SK-N-SH (cell line): ENCODE measurements around the gene KCNS1.

Experiments used
- EP300 ChIP-seq, 2 experiments: IDR thresholded peaks; 2 replicates each; pipeline versions ENCODE4 v1.4.0 to v1.6.1; 2012; ENCODE audit warnings: borderline replicate concordance in 1 of 2, low read depth in 1 of 2, low read length in 1 of 2
- EZH2phosphoT487 ChIP-seq: fragments of 200-600 bp; sonication (generic); IDR thresholded peaks from 2 replicates; pipeline ENCODE4 v1.6.1; 2017; ENCODE audit warnings: low read depth, mixed run types, mild to moderate bottlenecking, antibody characterized with exemption, moderate library complexity, borderline replicate concordance
- MXI1 ChIP-seq: IDR thresholded peaks from 2 replicates; pipeline ENCODE4 v1.6.1; 2012; ENCODE audit warnings: mild to moderate bottlenecking, low read depth, low read length, improper control_type of control experiment
- TF ChIP-seq, protein P1 (sequence below): fragments of 200-600 bp; sonication (generic); IDR thresholded peaks from 2 replicates; pipeline ENCODE4 v1.6.1; 2017; ENCODE audit warnings: antibody characterized with exemption, mild to moderate bottlenecking, moderate library complexity
- TF ChIP-seq, protein P2 (sequence below): fragments of 150-350 bp; IDR thresholded peaks from 2 replicates; pipeline ENCODE4 v1.6.1; 2017; ENCODE audit warnings: antibody characterized with exemption, low read length, low read depth, borderline replicate concordance

DNA sequence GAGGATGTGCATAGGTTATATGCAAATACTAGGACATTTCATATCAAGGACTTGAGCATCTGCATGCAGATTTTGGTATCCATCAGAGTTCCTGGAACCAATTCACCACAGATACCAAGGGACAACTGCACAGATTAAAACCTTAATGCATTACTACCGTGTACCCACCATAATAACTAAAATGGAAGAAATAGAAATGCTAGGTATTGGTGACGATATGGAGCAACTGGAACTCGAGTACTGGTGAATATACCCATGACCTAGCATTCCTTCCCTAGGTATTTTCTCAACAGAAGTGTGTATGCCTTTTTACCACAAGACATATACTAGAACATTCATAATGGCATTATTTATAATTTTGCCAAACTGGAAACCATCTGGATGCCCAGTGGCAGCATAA lies 18.5 kb downstream of the KCNS1 start:
- no peak for TF ChIP-seq EZH2phosphoT487
- TF ChIP-seq EP300 (IDR thresholded peaks at IDR 0.05; ENCODE audit: borderline replicate concordance in 1 of 2, low read depth in 1 of 2, low read length in 1 of 2), result no peak
- TF ChIP-seq, protein P1, sequence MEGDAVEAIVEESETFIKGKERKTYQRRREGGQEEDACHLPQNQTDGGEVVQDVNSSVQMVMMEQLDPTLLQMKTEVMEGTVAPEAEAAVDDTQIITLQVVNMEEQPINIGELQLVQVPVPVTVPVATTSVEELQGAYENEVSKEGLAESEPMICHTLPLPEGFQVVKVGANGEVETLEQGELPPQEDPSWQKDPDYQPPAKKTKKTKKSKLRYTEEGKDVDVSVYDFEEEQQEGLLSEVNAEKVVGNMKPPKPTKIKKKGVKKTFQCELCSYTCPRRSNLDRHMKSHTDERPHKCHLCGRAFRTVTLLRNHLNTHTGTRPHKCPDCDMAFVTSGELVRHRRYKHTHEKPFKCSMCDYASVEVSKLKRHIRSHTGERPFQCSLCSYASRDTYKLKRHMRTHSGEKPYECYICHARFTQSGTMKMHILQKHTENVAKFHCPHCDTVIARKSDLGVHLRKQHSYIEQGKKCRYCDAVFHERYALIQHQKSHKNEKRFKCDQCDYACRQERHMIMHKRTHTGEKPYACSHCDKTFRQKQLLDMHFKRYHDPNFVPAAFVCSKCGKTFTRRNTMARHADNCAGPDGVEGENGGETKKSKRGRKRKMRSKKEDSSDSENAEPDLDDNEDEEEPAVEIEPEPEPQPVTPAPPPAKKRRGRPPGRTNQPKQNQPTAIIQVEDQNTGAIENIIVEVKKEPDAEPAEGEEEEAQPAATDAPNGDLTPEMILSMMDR, result no peak
- TF ChIP-seq, protein P2, sequence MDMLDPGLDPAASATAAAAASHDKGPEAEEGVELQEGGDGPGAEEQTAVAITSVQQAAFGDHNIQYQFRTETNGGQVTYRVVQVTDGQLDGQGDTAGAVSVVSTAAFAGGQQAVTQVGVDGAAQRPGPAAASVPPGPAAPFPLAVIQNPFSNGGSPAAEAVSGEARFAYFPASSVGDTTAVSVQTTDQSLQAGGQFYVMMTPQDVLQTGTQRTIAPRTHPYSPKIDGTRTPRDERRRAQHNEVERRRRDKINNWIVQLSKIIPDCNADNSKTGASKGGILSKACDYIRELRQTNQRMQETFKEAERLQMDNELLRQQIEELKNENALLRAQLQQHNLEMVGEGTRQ, result no peak
- TF ChIP-seq MXI1, result no peak
